ENCODE measurements around the gene DLX5.

DNA sequence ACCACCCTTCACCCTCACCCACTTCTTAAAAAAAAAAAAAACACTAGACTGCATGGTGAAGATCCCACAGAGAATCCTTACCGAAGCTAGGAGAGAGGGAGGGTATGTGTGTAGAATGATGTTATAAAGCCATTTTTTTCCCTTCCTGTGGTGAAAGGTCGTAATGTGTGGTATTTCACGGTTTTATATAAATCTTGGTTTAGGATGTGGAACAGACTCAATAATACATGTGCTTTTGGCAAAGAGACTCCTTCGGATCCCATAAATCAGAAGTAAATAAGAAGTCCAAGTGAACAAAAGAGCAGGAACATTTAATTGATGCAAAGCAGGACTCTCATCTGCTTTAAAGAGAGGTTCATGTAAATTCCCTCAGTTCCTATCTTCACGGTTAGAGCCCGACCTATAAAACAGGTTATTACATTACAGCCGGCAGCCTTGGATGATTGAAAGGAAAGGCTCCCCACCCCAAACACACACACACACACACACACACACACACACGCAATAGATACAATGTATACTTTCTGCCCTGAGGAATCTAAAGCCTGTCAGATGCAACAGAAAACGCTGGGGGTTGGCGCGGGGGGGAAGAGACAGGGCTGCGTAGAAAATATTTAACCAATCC is 8.8 kb downstream of the DLX5 start:
- TF ChIP-seq POLR2AphosphoS5 (IDR thresholded peaks at IDR 0.05) (no peak), POLR2A (IDR thresholded peaks at IDR 0.05) (no peak)
- TF ChIP-seq, protein P1, sequence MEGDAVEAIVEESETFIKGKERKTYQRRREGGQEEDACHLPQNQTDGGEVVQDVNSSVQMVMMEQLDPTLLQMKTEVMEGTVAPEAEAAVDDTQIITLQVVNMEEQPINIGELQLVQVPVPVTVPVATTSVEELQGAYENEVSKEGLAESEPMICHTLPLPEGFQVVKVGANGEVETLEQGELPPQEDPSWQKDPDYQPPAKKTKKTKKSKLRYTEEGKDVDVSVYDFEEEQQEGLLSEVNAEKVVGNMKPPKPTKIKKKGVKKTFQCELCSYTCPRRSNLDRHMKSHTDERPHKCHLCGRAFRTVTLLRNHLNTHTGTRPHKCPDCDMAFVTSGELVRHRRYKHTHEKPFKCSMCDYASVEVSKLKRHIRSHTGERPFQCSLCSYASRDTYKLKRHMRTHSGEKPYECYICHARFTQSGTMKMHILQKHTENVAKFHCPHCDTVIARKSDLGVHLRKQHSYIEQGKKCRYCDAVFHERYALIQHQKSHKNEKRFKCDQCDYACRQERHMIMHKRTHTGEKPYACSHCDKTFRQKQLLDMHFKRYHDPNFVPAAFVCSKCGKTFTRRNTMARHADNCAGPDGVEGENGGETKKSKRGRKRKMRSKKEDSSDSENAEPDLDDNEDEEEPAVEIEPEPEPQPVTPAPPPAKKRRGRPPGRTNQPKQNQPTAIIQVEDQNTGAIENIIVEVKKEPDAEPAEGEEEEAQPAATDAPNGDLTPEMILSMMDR (IDR thresholded peaks at IDR 0.05): no peak

Data from transverse colon (tissue), 4 donors.